HL-60/S4 treated with phorbol 12-myristate 13-acetate at 8.2 ng/mL for 4 days and 3 days (cell line): ENCODE data around the gene ADAMTS2.

Experiments
- in situ Hi-C: fragments of 300-500 bp; cut with MboI; formaldehyde crosslinking; loops from 2 replicates; pipeline ENCODE4 v1.15.0; 2022; ENCODE audit warnings: low sequenced_read_pairs

Gene ADAMTS2

DNA sequence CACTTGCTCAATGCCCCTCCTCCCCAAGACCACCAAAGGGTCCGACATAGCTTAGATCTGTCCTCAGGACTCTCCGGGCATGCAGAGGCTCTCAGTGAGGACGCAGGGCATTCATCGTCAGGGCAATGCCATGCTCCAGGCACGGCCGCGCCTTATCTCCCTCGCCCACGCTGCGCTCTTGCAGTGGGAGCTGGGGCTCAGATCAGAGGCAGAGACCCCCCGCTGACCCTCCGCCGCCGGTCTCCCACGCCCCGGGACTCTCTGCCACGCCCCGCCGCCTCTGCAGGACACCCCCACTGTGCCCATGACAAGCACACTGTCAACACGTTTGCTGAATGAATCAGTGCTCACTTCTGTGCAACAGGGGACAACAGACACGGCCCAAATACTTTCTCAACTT is 140.7 kb downstream of the ADAMTS2 start:
- in situ Hi-C loops, result no loop called here

DNA sequence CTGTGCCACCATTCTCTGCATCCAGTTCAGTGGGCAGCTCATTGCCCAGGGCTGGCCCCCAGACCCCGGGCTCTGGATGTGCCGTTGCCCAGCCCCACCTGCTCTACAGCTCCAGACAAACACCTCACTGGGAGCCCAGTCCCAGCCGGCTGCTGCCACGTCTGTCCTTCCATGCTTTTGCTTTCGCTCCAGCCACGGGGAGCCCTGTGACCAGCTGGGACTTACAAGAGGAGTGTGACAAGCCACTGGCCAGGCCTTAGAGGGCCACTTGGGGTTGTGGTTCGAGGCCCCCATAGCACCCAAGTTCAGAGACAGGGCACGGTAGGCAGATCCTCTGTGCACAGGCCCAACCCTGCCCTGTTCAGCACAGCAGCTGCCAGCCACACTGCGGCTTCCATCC is 142.0 kb downstream of the ADAMTS2 start:
- in situ Hi-C loops, result no loop called here

DNA sequence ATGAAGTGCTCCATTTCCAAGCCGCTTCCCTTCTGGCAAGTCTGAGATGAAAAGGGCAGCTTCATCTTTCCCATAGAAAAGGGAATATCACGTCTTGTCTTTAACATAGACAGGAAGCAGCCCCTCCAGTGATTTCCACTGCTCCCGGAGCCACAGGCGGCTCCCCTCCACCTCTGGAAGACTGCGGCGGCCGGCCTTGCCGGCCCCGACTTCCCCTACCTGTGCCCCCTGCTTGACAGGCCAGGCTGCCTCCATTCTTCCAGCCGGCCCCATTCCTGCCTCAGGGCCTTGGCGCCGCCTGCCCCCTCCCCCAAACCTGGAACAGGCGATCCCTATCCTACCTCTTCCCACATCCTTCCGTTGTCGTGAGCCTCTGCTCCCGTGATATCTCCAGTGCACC is 143.3 kb downstream of the ADAMTS2 start:
- in situ Hi-C loops, result no loop called here

DNA sequence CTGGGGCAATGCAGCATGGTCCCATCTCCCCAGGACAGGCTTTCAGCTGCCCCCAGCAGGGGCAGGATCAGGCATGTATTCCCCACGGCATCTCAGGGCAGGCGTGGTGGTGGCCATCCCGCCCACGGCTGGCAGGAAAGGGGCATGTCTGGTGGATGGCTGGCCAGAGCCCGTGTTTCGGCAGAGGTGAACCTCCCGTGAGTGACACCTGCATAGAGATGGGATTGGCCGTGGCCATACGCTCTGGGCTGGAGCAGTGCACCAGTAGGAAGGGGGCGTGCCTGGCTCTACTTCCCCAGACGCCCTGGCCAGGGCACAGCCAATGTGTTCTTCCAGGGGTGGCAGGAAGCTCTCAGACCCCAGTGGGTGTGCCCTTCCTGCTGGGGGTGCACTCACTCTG is 146.0 kb downstream of the ADAMTS2 start:
- in situ Hi-C loops, result no loop called here

DNA sequence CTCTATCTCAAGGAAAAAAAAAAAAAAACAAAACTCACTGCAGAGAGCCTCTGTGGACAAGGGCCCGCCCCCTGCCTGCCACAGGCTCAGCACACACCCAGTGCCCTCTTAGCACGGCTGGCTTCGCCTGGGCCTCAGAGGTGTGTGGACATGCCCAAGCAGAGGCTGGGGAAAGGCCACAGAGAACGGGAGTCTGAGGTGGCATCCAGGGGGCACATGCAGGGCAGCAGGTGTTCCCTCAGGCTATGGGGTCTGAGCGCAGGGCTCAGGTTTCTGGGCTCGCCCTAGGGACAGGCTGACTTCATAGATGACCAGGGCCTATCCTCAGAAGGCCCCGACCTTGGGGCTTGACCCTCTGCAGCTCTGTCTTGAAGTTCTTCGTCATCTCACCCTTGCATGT is 146.4 kb downstream of the ADAMTS2 start:
- in situ Hi-C loops, result no loop called here

DNA sequence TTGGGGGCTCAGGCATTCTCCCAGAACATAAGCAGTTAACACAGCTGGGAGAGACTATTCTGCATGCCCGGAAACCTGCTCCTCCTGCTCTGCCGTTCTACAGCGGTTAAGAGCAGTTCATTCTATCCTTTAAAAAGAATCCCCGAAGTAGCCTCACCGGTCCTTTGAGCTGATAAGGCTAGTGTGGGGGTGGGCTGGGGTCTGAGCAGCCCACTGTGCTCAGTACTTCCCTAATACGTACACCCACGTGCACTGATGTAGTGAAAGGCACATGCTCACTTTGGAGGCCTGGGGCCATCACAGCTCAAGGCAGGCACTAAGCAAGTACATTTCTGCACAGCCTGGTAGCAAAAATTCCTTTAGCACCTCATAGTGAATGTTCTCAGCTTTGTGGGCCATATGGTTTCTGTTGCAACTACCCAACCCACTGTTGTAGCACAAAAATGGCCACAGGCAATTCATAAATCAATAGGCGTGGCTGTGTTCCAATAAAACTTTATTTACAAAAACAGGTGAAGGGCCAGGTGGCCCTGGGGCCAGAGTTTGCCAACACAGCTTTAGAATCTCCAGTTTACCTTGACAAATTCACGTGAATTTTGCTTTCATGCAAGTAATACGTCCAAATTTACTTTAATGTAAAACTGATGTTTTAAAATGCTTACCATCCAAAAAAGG is 148.7 kb downstream of the ADAMTS2 start:
- in situ Hi-C loops, result no loop called here

DNA sequence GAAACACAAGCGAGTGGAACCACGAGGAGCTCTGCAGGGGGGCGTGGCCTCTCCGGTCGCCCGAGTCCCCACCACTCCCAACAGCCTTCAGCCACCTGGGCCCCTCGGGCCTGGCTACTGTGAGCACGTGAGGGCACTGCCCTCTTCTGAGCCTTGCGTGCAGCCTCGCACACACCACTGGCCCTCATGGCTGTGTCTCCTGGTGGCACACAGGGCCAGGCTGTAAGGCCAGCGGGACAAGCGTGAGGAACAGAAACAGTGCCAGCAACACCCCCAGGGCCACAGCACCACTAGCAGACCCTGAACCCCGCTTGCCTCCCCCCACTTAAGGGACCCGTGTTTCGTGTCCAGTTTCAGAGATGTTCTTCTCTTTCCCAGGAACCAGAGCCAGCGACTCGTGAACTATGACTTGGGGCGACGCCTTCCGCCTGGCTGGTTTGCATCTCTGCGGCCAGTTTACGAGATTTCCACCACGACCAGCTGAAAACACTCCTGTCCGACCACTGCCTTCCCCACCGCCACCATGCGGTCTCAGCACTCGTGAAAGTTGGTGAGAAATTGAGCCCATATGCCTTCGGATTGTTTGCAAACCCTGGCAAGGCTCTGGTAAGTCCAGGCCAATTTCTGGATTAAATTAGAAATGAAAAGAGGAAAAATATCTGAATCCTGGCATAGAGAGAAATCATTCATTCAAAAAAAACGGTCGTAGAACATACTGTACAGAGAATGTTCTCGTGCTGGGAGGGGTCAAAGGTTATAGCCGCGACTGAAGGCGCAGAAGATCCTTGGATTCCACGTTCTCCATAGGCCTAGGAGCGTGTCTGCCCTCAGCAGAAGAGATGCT is 149.5 kb downstream of the ADAMTS2 start:
- in situ Hi-C loops, result no loop called here

DNA sequence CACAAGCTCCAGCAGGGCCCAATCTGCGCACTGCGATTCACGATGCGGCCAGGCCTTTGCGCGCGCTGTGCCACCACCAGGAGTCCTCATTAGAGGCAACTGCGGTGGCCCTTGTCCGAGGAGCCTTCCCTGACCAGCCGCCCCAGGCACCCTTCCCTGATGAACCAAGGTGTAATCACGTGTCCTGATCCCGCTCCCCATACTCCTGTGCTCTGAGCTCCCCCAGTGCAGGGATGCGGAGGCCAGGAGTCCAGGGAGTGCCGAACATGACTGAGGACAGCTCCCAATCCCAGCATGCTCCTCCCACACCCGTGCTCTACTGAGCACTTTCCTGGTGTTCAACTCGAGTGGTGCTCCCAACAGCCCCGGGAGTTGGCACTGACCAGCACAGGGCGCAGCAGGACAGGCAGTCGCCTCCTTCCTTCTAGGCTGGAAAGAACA is 150.3 kb downstream of the ADAMTS2 start:
- in situ Hi-C loops, result no loop called here

DNA sequence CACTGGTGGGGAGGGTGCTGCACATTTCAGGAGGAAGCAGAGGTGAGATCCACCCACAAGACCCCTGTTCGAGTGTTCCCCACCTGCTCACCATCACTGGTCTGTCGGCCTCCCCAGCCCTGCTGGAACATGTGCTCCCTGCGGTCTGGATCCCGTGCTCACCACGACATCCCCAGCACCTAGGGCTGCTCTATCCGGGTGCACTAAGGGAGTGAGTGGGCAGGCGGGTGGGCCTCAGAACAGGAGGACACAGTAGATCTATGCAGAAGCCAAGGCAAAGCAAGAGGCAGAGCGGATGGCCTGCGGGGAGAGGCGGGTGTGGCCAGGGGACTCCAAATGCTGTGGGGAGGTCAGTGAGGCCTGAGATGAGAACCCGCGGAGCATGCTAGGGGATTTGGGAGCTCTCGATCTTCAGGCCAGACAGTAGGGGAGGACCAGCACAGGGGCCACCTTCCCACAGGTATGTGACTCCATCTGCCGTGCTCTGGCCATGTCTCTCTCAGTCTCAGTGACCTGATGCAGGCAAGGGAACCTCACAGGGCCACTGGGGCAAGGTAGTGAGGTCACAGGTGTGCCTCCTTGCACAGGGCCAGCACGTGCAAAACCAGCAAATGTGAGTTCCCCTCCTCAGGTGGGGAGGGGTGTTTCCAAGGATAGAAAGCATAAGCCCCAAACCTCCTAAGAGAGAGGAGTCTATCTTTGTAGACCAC is 150.9 kb downstream of the ADAMTS2 start:
- in situ Hi-C loops, result no loop called here

DNA sequence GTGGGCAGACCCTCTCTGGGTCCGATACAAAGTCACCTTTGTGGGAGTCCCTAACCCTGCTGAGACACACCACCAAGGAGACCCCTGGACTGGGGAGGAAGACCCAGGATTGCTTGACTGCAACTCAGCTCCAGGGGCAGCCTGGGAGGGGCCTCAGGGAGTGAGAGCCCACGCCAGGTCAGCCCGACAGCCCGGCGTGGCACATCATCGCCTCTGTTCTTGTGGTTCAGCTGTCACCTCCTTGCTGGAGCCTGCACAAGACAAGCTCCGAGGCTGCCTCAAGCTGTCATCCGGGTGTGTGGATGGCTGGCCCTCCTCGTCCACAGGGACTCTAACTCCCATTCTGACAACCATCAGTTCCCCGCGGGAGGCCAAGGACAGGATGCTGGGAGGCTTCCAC is 151.5 kb downstream of the ADAMTS2 start:
- in situ Hi-C loops, result no loop called here

DNA sequence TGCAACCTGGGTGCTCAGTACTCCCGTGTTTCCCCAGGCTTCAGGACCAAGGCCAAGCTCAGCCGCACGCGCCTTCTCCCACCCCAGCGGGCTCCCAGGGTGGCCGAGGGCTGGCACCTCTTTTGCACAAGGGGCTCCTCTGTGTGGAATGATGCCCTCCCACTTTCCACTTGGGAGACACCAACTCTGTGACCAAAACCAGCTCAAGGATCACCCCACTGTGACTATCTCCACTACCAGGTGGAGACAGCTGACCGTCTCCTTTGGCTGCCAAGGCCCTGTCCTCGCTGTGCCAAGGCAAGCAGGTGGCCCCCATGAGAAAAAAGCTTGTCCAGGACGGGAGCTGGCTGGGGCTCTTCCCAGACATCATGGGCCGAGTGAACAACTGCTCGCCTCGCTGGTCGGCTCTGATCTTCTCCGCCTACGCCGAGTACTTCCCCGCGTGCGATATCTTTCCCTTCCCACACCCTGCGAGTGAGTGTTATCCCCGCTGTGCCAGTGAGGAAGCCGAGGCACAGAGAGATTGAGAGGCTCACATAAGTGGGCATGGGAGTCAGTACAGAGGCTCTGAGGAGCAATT is 152.3 kb downstream of the ADAMTS2 start:
- in situ Hi-C loops, result no loop called here

DNA sequence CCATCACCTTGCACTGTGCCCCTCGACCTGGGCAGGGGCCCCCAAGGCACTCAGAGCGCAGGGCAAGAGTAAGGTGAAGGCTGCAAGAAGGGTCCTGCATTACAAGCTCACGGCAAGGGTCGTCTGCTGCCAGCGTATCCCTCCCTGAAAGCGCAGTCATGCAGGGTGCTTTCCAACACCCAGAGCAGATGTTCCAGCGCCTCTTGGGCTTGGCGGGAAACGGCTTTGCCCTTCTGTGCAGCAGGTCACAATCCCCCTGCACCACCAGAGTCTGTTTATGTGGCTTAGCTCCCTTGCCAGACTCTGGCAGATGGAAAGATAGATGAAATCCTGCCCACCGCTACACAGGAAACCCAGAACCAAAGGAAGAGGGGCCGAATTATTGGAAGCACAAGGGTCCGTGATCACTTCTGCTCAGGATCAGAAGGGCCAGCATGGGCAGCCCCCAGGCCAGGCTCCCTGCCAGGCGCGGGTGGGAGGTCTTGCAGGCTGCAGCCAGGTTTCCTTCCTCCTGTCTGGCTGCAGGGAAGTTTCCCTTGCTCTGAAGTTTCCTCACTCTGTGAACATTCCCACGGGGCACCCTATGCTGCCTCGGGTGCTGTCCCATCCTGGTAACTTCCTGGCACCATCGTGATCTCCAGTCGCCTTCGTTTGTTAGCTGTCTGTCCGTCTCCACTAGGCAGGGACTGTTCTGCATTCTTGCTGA is 152.9 kb downstream of the ADAMTS2 start:
- in situ Hi-C loops, result no loop called here

DNA sequence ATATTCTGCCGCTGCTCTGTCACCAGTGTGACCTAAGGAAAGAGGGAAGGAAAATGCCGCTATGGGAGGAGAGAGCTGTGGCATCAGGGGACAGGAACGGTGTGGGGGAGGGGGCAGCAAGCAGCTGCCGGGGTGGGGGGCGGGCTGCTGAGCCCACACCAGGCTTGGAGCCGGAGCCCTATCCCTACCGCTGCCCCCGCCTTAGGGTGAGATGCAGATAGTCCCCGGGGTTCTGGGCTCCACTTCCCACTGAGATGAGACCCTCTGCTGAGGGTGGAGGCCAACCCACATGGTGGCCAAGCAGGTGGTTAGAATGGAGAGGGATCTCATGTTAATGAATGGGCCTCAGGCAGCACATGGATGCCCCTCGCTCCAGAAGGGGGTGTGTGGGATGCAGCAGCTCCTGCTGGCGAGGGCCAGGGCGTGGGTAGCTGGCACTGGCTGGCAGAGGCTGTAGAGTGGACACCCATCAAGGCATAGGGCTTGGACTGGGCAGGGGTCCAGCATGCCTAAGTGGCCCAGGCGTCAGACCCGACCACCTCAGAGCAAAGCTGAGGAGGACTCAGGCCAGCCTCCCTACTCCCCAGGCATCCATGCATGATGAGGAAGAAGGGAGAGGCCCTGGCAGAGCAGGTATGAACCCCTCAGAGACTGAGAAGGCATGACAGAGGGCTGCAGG is 153.6 kb downstream of the ADAMTS2 start:
- in situ Hi-C loops, result no loop called here

DNA sequence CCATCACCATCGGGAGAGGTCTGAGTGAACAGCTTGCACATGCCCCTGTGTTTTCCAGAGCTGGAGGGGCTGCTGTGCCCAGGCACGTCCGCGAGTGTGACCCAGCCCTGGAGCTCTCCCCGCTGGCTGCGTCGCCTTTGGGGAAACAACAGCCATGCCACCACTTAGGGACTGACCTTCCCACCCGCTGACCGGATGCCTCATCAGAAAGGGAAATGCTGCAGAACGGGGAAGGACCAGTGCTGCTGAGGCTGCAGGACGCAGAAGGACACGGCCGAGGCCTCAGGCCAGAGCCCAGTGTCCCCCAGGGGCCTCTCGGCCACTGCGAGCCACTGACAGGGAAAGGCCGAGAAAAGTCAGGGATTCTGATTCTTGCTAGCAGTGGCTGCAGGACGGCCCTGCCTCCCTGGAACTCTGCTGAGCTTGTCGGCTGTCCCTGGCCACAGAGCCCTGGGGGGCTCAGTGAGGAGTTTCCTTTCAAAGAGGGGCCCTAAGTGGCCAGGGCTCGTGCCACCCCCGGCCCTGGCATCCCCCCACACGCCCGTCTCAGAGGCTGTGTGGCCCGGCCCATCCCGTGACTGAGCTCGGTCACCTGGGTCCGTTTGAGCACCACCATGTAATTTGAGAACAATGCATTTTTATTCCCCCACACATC is 154.3 kb downstream of the ADAMTS2 start:
- in situ Hi-C loops, result no loop called here

DNA sequence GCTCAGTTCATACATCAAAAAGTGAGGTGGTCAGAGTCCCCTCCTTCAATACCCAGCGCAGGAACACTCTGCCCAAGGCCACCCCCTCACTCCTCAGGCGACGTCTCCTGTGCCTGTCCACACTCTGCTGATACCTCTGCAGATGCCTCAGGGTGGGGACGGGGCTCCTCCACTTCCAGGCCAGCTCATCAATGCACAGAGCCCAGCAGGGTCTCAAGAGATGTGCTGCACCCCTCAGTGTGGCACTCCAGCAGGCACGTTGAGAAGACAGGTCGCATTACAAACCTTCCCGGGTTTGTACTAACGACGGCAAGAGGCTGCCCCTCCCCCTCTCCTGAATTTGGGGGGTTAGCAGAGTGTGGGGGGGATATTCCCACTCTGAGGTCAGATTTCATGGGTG is 156.6 kb downstream of the ADAMTS2 start:
- in situ Hi-C loops, result no loop called here

DNA sequence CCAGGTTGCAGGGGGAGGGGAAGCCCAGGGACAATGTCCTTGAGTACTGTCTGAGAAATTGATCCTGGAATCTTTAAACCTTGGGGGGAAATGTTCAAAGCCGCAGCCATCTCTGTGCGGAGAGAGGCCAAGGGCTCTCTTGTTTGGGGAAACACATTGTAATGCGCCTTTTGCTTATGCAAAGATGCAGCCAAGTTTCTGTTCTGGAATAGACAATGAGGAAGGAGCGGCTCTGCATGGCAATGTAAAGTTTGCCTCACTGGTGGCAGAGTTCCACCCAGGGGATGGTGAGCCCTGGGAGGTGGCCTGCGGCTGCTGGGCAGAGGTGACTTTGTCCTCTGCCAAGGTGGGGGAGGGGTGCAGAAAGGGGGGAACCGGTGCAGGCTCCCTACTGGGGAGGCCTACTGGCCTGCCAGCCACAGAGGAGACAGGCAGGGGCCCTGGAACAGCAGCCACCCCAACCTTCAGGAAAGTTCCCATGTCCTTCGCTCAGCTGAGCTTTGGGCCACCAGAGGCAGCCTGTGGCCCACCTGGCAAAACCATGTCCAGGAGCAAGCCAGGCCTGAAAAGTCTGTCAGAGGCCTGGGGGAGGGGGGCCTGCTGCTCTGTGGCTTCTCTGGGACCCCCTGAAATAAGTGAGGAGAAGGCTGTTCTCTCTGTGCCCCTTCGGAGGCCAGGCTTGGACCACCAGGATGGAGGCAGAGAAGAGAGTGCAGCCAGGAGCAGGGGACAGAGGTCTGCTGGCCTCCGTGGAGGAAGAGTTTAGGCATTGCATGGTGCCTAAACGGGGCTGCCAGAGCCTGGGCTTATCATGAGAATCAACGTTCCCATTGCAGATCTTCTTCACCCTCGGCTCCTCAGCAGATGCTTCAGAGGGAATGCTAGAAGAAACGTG is 157.3 kb downstream of the ADAMTS2 start:
- in situ Hi-C loops, result no loop called here

DNA sequence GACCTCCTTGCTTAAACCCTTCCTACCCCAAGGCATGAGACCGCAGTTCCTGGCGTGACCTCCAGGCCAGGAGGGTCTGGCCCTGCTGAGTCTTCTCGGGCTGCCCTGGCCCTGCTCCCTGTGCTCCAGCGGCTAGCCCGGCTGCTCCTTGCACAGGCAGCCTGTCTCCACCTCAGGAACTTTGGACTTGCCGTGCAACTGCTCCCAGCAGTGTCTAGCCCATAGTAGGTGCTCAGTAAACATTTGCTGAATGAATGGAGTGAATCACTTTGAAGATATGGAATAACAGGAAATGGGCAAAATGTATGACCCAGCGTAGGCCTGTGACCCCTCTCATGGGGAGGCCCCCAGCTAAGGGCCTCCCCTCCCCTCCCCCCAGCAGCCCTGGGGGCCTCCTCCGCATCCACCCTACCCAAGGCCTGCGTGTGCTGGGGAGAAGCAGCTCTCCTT is 158.0 kb downstream of the ADAMTS2 start:
- in situ Hi-C loops, result no loop called here

DNA sequence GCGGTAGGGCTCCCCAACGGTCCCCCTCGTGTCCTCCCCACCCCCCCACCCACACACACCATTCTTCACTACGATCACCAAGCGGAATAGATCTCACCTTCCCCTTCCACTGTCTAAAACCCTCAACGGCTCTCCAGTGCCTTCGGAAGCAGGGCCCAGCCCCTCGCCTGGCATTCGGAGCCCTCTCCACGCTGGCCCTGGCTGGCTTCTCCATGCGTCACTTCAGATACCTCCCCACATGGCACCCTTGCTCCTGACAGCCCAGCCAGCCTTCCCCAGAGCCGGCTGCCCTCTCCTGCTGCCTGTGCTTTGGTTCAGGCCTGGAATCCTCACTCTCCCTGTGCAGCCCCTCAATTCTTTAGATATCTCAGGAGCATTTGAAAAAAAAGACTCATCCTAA is 158.5 kb downstream of the ADAMTS2 start:
- in situ Hi-C loops, result no loop called here

DNA sequence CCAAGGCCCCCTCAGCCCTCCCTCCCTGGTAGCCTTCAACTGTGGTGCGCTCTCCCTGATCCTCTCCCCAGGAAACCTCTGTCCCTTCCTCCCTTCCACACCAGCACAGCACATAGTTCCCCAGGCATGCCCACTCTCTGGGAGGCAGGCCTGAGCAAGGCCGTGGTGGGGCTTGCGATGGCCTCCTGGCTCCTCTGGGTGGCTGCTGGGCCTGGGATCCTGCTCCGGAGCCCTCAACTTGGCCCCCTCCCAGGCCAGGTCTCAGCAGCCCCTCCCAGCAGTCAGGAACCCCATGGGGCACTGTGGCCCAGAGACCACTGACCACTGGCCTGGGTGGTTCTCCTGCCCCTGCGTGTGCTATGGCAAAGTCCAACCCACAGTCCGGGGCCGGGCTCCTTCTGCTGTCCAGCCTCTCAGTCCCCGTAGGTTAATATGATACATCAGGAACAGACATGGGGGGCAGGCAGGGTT is 159.3 kb downstream of the ADAMTS2 start:
- in situ Hi-C loops, result no loop called here
